ENCODE results near the gene POLR3E. TPM values are rescaled to one million over a fixed set of nuclear protein-coding genes. Genes with fewer than 3 reads are reported as not detected.

POLR3E gene
- total RNA-seq, 1 experiment from 2014 or later: 95.2 TPM

DNA sequence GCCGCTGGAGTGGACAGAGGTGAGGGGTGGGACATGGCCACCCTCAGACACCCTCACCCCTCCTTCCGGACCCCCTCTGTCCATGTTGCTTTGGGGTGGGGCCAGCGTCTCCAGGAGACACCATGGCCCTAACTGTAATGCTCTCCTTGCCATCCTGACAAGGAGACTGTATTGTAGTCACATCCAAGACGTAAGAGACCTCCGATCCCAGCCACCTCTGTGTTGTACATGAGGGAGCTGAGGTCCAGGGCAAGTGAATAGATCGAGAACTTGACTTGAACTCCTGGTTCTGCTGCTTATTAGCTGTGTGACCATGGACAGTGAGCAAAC, 30.2 kb downstream of the POLR3E start:
- no peak for DNase-seq
- intact Hi-C loops (cut with micrococcal nuclease; ENCODE audit: unreplicated experiment): loop anchor here (10.0 kb wide), 1 partner anchor 1023 kb away; no protein-coding TSS in a partner anchor
- no peaks in the 10 kb centered on the region for H3K9me3 Mint-ChIP-seq (ENCODE audit: low read depth, unreplicated experiment)
- H3K27ac Mint-ChIP-seq (ENCODE audit: unreplicated experiment): peak overlapping the region; percentile 23
- TF ChIP-seq, protein P1, sequence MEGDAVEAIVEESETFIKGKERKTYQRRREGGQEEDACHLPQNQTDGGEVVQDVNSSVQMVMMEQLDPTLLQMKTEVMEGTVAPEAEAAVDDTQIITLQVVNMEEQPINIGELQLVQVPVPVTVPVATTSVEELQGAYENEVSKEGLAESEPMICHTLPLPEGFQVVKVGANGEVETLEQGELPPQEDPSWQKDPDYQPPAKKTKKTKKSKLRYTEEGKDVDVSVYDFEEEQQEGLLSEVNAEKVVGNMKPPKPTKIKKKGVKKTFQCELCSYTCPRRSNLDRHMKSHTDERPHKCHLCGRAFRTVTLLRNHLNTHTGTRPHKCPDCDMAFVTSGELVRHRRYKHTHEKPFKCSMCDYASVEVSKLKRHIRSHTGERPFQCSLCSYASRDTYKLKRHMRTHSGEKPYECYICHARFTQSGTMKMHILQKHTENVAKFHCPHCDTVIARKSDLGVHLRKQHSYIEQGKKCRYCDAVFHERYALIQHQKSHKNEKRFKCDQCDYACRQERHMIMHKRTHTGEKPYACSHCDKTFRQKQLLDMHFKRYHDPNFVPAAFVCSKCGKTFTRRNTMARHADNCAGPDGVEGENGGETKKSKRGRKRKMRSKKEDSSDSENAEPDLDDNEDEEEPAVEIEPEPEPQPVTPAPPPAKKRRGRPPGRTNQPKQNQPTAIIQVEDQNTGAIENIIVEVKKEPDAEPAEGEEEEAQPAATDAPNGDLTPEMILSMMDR (IDR thresholded peaks at IDR 0.05; ENCODE audit: unreplicated experiment): no peak
- peaks cover 89% of the 10 kb centered on the region for H3K36me3 Mint-ChIP-seq (ENCODE audit: insufficient read depth, unreplicated experiment)
- H3K4me3 Mint-ChIP-seq (ENCODE audit: low read depth, unreplicated experiment): no peak overlapping the region
- no peaks in the 10 kb centered on the region for H3K27me3 Mint-ChIP-seq (ENCODE audit: unreplicated experiment)
- BruUV-seq (replicated peaks): no TSS peak
- no peaks in the 10 kb centered on the region for H3K4me1 Mint-ChIP-seq (ENCODE audit: low read depth, unreplicated experiment)
- CTCF ChIA-PET: interaction anchor here (0.5 kb wide), 1 partner anchor 121 kb away, joined by 5 read pairs; the partner anchor contains the start of gene EEF2K

DNA sequence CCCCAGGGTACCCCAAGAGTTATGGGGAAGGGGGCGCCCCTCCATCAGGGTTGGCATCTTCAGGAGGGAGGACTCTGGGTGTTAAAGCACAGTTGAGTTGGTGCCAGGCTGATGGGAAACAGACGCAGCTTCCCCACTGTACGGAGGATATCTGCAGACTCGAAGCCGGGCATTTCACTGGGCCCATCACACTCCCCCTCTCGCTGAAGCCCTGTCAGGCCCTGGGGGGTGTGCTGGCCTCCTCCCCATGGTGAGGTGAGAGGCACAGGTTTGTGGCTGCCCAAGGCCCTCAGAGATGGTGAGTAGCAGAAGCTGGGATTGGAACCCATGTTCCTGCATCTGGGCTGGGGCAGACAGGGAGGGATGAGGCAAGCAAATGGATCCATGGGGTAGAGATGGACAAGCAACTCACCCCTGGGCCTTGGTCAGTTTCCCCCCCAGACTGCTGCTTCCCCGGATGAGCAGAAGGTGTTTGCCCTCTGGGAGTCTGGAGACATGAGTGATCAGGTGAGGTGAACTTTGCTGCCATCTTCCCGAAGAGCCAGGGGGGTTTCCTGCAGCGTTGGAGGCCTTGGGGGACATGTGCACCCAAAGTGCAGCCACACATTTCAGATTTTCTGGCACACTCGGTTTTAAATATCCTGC, 31.0 kb downstream of the POLR3E start:
- Mint-ChIP-seq H3K4me1 (ENCODE audit: low read depth, unreplicated experiment) (no peaks in the 10 kb centered on the region), H3K4me3 (ENCODE audit: low read depth, unreplicated experiment) (no peak overlapping the region), H3K9me3 (ENCODE audit: low read depth, unreplicated experiment) (no peaks in the 10 kb centered on the region), H3K27me3 (ENCODE audit: unreplicated experiment) (no peaks in the 10 kb centered on the region), H3K36me3 (ENCODE audit: insufficient read depth, unreplicated experiment) (peaks cover 89% of the 10 kb centered on the region), H3K27ac (ENCODE audit: unreplicated experiment) (peak overlapping the region; percentile 23)
- intact Hi-C loops (cut with micrococcal nuclease; ENCODE audit: unreplicated experiment): loop anchor here (10.0 kb wide), 1 partner anchor 1023 kb away; no protein-coding TSS in a partner anchor
- BruUV-seq (replicated peaks): no TSS peak
- CTCF ChIA-PET: no interaction called here
- DNase-seq: no peak
- TF ChIP-seq, protein P1 (IDR thresholded peaks at IDR 0.05; ENCODE audit: unreplicated experiment): no peak

DNA sequence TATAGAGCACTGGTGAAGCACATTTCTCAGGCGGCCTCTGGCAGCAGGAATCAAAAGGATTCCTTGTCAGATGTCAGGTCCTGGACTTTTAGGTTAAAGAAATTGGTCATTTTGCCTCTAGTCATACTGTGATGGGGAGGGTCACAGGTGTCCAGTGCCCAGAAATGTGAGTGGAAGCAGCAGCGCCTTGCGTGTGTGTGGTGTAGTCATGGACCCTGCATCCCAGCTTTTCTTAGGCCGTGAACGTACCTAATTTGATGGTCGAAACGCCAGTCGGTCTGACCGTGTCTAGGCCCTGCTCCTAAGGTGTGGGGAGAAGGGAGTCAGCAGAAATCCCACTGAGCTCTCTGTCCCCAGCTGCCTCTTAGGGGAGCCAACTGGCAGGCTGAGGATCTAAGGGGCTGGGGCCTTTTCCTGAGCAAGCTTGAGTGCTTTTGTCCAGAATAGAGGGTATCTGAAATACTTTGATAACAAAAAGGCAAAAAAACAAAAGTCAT, 32.0 kb downstream of the POLR3E start:
- H3K27me3 Mint-ChIP-seq (ENCODE audit: unreplicated experiment): no peaks in the 10 kb centered on the region
- no TSS peak for BruUV-seq (replicated peaks)
- no peak overlapping the region for H3K4me3 Mint-ChIP-seq (ENCODE audit: low read depth, unreplicated experiment)
- TF ChIP-seq, protein P1 (IDR thresholded peaks at IDR 0.05; ENCODE audit: unreplicated experiment): no peak
- no peaks in the 10 kb centered on the region for H3K9me3 Mint-ChIP-seq (ENCODE audit: low read depth, unreplicated experiment)
- H3K4me1 Mint-ChIP-seq (ENCODE audit: low read depth, unreplicated experiment): no peaks in the 10 kb centered on the region
- peaks cover 89% of the 10 kb centered on the region for H3K36me3 Mint-ChIP-seq (ENCODE audit: insufficient read depth, unreplicated experiment)
- CTCF ChIA-PET: interaction anchor here (1.3 kb wide), 1 partner anchor 24 kb away, joined by 3 read pairs; no protein-coding TSS in a partner anchor
- H3K27ac Mint-ChIP-seq (ENCODE audit: unreplicated experiment): no peak overlapping the region
- intact Hi-C loops (cut with micrococcal nuclease; ENCODE audit: unreplicated experiment): loop anchor here (1.0 to 10.0 kb wide), 2 partner anchors 8 to 1024 kb away; no protein-coding TSS in a partner anchor
- DNase-seq: no peak

DNA sequence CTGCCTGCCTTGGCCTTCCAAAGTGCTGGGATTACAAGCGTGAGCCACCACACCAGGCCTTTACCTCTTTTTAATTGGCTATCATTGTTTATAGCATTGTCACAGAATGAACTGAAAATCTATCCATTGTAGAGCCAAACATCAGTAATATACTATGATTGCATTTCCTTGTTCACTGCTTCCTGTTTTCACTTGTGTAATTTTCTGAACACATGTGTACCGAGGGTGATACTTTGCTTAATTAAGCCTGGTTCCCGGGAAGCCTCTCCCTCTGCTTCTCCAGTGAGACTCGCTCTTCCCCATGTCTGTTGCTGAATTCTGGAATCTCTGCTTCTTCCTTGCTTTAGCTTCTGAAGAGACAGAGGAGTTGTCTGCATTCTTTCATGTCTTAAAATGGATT, 33.1 kb downstream of the POLR3E start:
- BruUV-seq (replicated peaks): no TSS peak
- TF ChIP-seq, protein P1 (IDR thresholded peaks at IDR 0.05; ENCODE audit: unreplicated experiment): no peak
- Mint-ChIP-seq H3K36me3 (ENCODE audit: insufficient read depth, unreplicated experiment) (peaks cover 90% of the 10 kb centered on the region), H3K9me3 (ENCODE audit: low read depth, unreplicated experiment) (no peaks in the 10 kb centered on the region), H3K4me3 (ENCODE audit: low read depth, unreplicated experiment) (no peak overlapping the region), H3K27me3 (ENCODE audit: unreplicated experiment) (no peaks in the 10 kb centered on the region), H3K27ac (ENCODE audit: unreplicated experiment) (no peak overlapping the region), H3K4me1 (ENCODE audit: low read depth, unreplicated experiment) (no peaks in the 10 kb centered on the region)
- CTCF ChIA-PET: interaction anchor here (0.7 to 1.3 kb wide), 3 partner anchors 23 to 1961 kb away, joined by 3 to 6 read pairs (median 3); no protein-coding TSS in a partner anchor
- DNase-seq: no peak
- intact Hi-C loops (cut with micrococcal nuclease; ENCODE audit: unreplicated experiment): no loop called here

Measured in Calu3 (cell line).